HG03521 (cell line): ENCODE results near the gene CAV1.
A peak's percentile ranks its signal among the peaks of the same experiment; 100 is the strongest.
"Not testable (repeated sequence)": the region's sequence is repeated elsewhere in the genome, so short reads cannot be mapped to it uniquely, and the experiment has no call there.

Source experiments
- ATAC-seq: cut with Tn5 transposase; IDR thresholded peaks from one replicate; pipeline ENCODE4 v1.9.1; 2021; ENCODE audit warnings: mild to moderate bottlenecking, moderate library complexity; ENCODE audit not compliant: unreplicated experiment

Gene CAV1

DNA sequence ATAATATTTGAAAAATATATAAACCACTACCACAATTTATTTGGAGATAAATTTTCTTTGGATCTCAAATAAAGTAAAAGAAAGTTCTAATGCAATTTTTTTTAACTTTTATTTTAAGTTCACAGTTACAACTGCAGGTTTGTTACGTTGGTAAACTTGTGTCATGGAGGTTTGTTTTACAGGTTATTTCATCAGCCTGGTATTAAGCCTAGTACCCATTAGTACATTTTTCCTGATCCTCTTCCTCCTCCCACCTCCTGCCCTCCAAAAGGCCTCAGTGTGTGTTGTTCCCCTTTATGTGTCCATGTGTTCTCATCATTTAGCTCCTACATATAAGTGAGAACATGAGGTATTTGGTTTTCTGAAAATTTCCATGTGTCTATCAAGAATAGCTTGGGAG is 54.5 kb downstream of the CAV1 start:
- no peak for ATAC-seq

DNA sequence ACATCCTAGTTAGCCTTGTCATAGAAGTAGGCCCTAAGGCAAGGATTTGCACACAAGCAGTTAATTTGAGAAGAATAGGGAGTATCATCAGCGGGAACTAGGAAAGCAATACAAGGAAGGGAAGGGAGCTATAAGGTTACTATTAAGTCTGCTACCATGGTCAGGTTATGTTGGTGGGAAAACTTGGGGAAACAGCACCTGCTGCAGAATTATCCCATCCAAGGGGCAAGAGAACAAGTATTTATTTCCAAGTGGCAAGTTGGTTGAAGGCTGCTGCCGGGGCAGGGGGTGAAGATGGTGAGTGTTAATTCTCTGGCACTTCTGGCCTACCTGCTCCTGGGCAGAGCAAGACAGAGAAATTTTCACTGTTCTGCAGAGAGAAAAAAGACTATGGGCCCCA is 55.0 kb downstream of the CAV1 start:
- ATAC-seq: no peak

DNA sequence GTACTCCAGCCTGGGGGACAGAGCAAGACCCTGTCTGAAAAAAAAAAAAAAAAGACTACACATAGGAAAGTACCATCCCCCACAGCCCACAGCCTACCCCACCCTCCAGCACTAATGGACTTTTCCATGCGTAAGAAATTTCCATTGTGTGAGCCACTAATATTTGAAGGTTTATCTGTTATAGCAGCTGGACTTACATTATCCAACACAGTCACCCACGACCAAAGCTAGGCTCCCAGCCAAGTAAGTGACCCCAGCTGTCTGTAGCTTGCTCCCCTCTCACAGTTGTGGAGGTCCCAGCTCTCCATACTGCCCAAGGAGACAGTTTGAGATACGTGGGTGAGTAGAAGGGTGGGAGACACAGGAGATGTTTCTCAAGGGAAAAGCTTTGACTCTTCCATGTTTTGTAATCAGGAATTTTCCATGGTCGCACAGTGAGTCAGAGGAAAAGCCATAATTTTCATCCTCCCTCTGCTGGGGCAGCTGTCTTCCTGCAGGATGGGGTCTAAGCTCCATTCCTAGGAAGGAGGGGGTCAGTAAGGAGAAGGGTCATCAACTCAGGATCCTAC is 57.4 kb downstream of the CAV1 start:
- no peak for ATAC-seq

DNA sequence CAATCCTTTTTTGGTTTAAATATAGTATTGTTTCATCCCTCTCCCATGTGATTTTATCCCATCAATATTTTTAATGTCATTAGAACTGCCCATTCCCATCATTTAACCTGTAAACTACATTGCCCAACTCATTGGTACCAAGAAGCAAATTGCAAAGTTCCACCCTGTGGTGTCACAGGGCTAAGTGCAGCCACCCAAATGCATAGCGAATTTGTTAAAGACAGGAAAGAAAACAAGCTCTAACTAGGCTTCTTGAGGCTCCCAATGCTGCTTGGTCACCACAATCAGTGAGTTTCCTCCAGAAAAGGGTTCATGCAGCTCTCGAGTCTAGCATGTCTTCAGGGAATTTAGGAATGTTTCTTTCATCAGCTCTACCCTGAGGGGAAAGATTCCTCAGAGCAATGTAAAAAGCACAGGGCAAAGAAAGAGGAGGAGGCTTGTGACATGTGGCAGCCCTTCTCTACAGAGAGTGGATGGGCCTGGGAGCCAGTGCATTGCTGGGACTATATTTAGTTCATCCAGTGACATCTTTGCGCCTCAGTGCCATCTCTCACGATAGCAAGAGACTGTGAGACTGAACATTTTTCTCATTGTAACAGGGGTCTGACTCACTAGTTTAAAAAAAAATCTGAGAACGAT is 58.1 kb downstream of the CAV1 start:
- ATAC-seq: no peak

DNA sequence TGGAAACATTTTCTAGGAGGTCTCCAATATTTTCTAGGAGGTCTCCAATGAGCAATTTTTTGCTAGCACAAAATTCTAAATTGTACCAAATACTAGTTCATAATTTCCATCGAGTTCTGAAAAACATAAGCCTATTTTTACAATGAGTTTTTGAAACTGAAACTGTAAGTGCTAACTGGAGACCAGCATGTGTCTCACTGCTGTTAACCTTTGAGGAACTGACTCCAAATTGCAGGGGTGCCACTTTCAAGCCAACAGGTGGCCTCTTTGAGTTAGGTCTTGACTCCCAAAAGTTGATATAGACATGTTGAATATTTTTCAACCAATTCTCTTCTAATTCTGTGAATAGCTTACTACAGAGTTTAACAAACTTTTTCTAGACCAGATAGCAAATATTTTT is 58.8 kb downstream of the CAV1 start:
- ATAC-seq: peak; percentile 96

DNA sequence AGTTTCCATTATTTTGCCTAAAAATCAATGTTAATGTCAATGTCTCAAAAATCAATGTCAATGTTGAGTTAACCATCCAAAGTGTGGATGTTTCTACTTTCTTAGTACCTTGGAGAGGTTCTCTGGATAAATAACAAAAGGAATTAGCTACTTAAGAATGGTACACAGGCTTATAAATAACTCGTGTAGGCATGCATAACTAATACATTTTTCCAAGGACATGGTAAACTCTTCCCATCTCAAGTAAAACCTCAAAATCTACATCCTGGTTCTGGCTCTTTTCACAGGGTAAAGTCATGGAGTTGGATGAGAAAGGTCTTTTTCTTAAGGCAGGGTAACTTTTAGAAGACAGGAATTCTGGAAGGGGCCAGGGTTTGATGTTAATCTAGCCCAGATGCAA is 59.9 kb downstream of the CAV1 start:
- no peak for ATAC-seq

DNA sequence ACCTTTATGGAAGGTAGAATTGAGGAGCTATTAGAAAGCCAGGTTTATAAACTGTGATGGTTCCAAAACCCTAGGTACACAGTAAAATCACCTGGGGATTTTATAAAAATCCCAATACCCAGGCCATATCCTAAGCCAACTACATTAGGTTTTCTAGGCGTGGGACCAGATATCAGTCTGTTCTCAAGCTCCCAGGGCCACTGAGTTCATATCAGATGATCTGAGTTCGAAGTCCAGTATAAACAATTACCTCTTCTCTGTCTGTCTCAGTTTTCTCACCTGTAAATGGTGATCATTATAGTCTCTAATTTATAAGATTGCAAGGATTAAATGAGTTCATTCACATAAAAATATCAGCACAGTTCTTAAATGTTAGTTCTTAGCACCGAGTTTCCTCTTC is 60.6 kb downstream of the CAV1 start:
- no peak for ATAC-seq

DNA sequence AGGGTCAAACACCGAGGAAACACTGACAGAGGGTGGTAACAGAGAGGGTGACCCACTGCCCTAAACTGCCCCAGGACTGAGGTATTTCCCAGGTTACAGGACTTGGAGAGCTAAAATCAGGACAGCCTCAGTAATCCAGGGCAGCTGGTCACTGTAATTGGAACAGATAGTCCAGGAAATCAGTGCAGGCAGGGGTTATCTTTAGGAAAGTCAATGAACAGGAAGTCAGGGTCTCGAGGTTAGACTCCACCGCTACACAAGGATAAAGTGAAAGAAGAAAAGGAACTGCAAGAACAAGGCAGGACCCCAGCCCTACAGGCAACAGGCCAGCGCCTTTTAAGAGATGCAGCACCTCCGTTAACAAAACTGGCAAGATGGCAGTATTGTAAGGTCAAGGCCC is 61.1 kb downstream of the CAV1 start:
- no peak for ATAC-seq

DNA sequence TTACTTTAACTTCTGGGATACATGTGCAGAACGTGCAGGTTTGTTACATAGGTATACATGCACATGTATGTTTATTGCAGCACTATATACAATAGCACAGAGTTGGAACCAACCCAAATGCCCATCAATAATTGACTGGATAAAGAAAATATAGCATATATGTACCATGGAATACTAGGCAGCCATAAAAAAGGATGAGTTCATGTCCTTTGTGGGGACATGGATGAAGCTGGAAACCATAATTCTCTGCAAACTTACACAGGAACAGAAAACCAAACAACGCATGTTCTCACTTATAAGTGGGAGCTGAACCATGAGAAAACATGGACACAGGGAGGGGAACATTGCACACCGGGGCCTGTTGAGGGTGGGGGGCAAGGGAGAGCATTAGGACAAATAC is 62.4 kb downstream of the CAV1 start:
- ATAC-seq: not testable (repeated sequence)

DNA sequence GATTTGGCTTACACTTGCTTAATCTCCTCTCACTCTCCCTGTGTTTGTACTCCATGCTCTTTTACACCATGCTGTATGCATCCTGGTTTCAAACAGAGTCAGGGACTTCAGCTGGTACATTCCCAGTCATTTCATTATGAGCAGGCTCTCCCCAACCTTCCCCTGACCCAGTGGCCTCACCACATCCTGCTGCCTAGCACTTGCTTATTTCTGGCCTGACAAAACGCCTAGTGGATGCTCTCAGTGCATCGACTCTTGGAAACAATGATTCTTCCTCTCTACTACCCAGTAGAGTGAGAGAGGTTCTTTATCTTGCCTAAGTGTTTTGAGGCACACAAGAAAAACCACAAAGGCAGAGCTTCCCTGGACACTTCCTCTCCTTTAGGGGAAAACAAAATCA is 63.4 kb downstream of the CAV1 start:
- ATAC-seq: peak; percentile 29

DNA sequence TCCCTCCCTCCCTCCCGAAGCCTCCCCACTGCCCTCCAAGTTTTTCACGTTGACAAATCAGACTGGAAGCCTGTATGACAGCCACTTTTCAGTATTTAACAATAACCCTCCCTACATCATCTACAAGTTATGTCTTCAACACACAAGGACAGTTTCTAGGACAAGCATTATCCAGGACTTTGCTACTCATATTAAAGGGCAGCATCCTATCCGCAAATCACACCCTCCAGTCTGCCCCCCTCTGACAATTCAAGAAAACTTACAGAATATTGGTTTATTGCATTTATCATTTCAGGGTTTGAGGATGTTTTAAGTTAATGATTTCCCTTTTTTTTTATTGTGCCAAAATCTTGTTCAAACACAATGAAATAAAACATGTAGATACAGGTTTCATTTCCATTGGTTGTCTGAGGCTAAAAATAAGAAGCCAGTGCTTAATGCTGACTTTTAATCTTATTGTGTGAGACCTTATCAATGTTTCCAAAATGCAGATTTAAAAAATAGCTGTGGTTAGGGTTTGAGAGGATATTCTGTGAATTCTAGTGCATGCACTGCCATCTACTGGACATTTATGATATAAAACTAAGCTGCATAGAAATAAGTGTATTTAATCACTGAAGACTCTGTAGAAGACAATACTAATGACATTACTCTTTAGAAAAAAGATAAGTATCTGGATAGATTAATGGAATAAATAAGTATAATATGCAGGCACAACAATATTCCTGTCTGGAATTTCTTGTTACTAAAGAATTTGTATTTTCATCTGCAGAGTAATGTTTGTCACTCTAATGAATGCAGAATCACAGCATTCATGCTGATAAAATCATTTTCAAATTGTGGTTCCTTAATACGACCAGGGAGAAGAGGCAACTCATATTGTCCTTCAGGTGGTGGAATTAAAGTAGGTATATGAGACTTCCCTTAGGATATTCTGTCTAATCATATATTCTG is 64.1 kb downstream of the CAV1 start:
- peak; percentile 33 for ATAC-seq

DNA sequence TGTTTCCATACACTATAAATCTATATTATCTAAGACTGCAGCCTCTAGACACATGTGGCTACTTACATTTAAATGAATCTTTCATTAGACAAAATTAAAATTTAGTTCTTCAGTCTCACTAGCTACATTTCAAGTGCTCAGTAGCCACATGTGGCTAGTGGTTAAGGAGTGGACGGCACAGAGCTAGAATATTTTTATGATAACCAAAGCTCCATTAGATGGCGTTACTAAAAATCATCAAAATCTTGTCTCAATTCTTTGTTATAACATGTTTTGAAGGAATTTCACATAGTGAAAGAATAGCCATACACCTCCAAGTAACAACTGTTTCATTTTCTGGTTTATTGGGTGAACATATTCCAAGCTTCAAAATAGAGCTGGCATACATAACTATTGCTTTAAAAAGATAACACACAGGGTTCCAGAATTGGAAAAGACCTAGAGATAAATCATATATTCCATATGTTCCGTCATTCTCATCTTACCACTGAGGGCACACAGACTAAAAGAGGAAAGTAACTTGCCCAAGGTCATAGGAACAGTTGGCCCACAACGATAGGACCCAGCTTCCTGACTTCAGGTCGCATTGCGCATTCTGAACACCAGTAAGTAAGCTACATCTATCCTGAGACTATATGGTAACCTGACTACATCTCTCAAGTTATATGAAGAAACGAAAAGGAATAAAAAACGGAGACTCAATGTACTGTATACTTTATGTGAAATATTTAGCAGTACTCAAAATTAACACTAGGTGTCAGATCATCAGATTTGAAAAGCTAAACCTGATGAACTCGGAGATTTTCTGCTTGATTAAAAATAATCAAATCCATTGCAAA is 66.6 kb downstream of the CAV1 start:
- ATAC-seq: peak; percentile 38

DNA sequence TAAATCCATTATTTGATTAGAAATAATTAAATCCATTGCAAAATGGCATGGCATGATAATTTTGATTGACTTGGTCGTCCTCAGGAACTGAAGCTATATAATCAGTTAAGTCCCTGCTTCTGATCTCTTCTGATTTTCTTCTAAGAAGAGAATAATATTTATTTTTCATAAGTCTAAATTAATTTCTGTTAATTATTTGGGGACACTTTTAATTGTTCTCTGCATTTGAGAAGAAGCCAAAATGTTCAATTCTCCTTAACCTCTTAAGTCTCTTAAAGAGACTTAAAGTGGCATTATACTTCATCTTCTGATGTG is 67.2 kb downstream of the CAV1 start:
- ATAC-seq: no peak

DNA sequence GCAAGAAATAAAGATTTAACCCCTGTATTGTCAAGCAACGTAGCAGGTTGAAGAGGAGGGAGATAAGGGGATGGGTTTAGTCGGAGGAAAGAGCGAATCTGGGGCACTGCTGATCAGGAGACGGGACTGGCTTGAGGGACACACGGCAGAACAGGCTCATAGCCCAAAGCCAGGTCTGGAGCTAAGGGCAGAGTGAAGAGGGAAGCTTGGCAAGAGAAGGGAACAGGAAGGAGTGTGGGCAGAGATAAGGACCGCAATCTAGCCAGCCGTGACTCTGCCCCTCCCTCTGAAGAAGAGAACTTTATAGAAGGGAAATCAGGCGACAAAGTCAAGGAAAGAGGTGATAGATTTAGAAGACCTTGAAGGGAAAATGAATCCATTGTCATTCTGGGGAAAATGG is 67.6 kb downstream of the CAV1 start:
- no peak for ATAC-seq

DNA sequence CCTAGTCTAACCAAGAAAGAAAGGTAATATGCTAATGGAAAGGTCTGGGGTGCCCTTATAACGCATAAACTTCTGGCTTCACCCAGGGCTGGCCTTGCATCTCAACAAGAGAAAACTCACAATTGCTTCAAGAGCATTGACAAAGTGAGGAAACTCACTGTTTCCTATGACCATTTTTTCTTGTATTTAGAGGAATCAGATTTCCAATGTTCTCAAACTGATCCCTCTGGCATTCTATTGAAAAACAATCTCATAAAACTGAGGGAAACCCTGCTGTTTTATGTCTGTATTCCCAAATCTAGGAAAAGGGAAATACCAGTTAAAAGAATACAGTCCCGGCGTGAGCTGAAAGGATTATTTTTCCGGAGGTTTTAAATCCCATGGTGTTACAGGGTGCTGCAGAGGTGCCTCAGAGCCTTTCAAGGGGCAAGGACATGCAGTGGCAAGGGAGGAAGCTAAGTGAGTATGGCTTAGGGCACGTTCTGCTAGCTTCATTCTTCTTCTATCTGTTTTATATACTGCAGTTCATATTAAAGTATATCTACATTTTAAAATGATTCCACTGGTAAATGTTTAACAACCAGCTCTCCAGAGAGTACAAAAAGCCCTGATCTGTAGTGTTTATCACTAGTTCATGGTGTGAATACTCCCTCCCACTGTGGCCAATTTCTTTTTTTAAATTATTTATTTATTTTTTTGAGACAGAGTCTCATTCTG is 68.7 kb downstream of the CAV1 start:
- ATAC-seq: no peak

DNA sequence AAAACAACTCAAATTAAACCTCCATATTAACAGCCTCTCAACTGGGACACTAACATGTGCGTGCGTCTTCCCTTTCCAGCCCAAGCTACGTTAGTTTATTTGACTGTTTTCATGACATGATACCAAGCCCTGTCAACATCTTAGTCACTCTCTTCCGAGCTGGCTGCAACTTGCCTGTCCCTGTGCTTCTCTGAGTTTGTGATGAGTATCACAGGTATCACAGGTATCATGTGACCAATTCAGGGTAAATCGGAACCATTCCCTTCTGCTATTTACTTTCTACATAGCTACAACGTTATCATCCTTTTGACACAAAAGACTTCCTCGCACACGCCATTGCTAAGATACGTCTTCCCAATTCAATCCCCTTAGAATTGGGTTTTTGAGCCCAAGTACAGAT is 70.2 kb downstream of the CAV1 start:
- ATAC-seq: no peak

DNA sequence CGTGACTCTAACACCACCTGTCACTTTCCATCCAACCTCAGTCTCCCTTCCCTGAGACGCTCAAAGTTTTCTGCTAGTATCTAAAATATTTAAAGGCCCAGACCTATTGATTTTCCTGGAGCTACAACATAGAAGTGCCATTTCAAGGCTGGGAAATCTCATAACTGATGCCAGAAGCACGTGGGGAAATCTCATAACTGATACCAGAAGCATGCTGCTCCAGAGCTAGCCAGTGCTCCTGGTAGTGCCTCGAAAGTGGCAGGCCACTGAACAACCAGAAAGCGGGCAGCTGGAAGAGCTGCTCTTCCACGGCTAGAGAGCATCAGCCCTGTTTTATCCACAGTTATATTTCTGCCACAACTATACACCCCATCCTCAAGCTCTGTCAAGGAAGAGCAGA is 72.5 kb downstream of the CAV1 start:
- no peak for ATAC-seq

DNA sequence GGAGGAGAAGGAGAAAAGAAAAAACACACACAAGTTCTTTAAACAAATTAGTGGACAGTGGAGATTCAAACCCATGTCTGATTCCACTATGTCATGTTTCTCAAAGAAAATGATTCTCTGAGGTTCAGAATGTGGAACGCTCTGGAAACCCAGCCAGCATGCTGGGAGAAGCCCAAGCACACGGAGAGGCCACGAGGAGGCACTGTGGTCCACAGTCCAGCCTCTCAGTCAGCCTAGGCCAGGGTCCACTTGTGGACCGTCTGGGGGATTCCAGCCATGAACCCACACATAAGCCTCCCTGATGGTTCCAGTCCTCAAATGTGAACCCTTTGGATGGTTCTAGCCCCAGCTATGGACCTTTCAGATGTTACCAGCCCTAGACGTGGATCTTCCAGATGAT is 73.4 kb downstream of the CAV1 start:
- ATAC-seq: no peak

DNA sequence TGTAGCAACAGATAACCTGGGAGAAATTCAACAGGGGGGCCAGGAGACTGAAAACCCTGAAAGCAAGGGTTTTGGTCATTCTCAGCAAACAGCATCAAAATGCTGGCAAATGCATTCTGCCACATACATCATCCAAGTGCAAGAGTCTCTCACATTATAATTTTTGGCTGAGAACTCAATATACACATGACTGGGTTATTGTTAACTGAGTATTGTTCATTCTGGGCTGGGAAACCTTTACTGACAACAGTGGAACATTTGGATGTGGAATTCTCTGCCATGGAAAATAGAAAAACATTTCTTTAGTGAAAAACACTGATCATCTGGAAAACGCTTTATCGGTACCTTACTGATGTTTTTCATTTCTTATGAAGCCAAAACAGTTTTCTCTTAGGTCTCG is 74.0 kb downstream of the CAV1 start:
- ATAC-seq: no peak

DNA sequence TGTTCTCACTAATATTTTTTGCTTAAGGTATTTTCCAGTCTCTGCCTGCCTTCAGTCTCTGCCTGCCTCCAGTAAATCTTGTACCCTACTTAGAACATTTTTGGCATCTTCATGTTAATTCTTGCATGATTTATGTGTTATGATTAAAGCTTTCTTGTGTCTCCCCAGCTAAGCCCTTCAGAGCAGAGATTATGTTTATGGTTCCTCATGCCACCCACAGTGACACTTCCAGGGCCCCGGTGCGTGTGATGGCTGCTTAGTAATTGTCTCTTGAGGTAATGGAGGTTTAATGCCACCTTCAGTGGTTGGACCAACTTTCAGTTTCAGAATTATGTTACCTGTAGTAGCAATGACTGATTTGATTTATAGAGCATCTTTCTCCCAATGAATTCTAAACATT is 76.6 kb downstream of the CAV1 start:
- no peak for ATAC-seq

DNA sequence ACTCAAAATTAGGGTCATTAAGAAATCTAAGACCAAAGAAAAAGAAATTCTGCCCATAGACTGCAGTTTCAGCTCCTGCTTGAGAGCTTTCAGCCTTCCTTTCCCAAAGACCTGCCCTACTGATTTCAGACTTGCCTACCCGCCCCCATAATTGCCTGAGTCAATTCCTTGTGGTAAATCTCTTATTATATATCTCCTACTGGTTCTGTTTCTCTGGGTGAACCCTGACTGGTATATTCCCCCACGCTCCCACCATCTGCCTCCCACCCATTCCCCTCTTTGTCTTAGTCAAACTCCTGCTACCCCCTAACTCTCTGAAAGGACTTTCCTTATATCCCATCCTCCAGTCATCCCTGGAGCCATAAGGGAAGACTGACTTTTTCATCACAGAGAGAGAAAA is 82.5 kb downstream of the CAV1 start:
- ATAC-seq: no peak
